KOPT-K1 (cell line): Measurements from ENCODE around the gene QSER1.
"Not testable (repeated sequence)": the region's sequence is repeated elsewhere in the genome, so short reads cannot be mapped to it uniquely, and the experiment has no call there.

Experiments used
- H3K27ac ChIP-seq: fragments of 200-600 bp; sonication (generic); 2 replicates; pipeline ENCODE4 v1.5.1; 2016; ENCODE audit warnings: antibody characterized with exemption, mild to moderate bottlenecking, low read depth, low read length; ENCODE audit not compliant: poor library complexity, severe bottlenecking
- H3K36me3 ChIP-seq: fragments of 200-600 bp; sonication (generic); 2 replicates; pipeline ENCODE4 v1.5.1; 2017; ENCODE audit warnings: antibody characterized with exemption, mild to moderate bottlenecking, low read length, moderate library complexity; ENCODE audit not compliant: insufficient read depth
- H3K9me3 ChIP-seq: fragments of 200-600 bp; sonication (generic); 2 replicates; pipeline ENCODE4 v1.5.1; 2017; ENCODE audit warnings: antibody characterized with exemption, low read length, mild to moderate bottlenecking; ENCODE audit not compliant: insufficient read depth, poor library complexity, severe bottlenecking

QSER1 gene

GRCh38 chr11:32899438-32899837, 6.8 kb downstream of the QSER1 start:
- H3K27ac ChIP-seq = no peak overlapping the region
- H3K9me3 ChIP-seq = no peaks in the 10 kb centered on the region
- peaks cover 17% of the 10 kb centered on the region for H3K36me3 ChIP-seq

- peaks cover 17% of the 10 kb centered on the region for H3K36me3 ChIP-seq
- no peaks in the 10 kb centered on the region for H3K9me3 ChIP-seq
- no peak overlapping the region for H3K27ac ChIP-seq
Measured at GRCh38 chr11:32902089-32902665, 9.6 kb downstream of the QSER1 start.

DNA sequence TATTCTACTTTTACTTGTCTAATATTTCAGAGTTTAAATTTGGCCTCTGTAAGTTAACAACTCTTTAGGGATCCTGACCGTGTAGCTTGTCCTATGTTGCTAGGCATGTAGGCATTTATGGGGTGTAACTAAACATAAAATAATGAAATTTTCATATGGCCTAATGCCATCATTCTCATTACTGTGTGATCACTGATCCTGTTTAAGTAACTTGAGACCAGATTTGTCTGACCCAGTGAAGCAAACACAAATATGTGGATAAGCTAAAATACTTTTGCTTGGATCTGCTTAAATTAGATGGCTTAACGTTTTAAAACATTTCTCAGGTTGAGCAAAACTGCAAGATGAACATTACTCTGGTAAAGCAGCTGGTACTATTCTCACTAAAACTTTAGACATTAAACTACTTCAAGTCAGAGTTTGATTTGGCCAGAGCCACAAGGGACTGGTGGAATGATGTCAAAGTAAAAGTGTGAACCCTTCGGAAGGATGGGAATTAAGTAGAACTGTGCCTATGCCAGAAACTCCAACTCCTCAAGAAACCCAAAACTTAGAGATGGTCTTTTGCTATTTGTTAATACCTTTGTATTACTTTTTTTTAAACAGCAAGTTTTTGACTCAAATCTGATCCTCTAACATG, 12.5 kb downstream of the QSER1 start:
- Histone ChIP-seq H3K36me3 (peaks cover 7% of the 10 kb centered on the region), H3K27ac (no peak overlapping the region), H3K9me3 (no peaks in the 10 kb centered on the region)

DNA sequence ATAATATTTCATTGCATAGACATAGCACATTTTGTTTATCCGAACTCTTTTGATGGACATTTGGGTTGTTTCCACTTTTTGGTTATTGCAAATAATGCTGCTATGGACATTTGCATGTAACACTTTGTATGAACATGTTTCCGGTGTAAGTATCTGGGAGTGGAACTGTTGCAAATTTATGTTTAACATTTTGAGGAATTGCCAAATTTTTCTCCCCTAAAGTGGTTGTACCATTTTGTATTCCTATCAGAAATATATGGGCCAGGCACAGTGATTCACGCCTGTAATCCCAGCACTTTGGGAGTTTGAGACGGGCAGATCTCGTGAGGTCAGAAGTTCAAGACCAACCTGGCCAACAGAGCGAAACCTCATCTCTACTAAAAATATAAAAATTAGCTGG, 16.0 kb downstream of the QSER1 start:
- no peaks in the 10 kb centered on the region for H3K9me3 ChIP-seq
- H3K27ac ChIP-seq = no peak overlapping the region
- peaks cover 22% of the 10 kb centered on the region; the same call in 1 of the 2 replicates for H3K36me3 ChIP-seq

GRCh38 chr11:32911413-32911812, 18.8 kb downstream of the QSER1 start:
- H3K36me3 ChIP-seq = peaks cover 22% of the 10 kb centered on the region
- no peak overlapping the region for H3K27ac ChIP-seq
- H3K9me3 ChIP-seq = no peaks in the 10 kb centered on the region

GRCh38 chr11:32913445-32913844, 20.8 kb downstream of the QSER1 start:
- H3K27ac ChIP-seq = no peak overlapping the region
- H3K9me3 ChIP-seq = no peaks in the 10 kb centered on the region
- H3K36me3 ChIP-seq = peaks cover 22% of the 10 kb centered on the region

- H3K9me3 ChIP-seq = no peaks in the 10 kb centered on the region
- H3K36me3 ChIP-seq = peaks cover 16% of the 10 kb centered on the region
- no peak overlapping the region for H3K27ac ChIP-seq
Measured at GRCh38 chr11:32916361-32916760, 23.8 kb downstream of the QSER1 start.

DNA sequence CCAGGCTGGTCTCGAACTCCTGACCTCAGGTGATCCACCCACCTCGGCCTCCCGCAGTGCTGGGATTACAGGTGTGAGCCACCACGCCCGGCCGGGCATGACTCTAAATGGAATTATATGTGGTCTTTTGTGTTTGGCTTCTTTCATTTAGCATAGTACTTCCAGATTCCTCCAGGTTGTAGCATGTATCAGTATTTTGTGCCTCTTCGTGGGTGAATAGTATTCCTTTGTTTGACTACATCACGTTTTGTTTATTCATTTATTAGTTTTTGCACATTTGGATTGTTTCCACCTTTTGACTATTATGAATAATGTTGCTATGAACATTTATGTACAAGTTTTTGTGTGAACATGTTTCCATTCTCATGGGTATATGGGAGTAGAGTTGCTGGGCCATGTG, 24.4 kb downstream of the QSER1 start:
- Histone ChIP-seq H3K27ac (no peak overlapping the region), H3K9me3 (no peaks in the 10 kb centered on the region), H3K36me3 (peaks cover 11% of the 10 kb centered on the region)

DNA sequence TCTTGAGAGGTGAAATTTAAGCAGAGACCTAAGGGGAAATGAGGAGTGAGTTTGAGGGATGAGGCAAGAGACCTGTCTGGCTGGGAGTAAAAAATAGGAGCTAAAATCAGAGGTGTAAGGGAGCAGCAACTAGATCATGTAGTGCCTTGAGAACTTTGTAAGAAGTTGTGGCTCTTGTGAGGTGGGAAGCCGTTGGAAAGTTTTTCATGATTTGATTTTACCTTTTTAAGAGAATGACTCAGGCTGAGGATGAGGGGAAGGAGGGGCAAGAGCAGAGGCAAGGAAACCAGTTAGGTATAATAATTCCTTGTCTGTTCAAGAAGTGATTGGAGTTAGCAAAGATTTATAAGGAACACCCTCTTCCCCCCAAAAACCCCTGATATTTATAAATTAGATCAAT, 25.8 kb downstream of the QSER1 start:
- no peak overlapping the region for H3K27ac ChIP-seq
- H3K9me3 ChIP-seq = no peaks in the 10 kb centered on the region
- peaks cover 2% of the 10 kb centered on the region for H3K36me3 ChIP-seq

DNA sequence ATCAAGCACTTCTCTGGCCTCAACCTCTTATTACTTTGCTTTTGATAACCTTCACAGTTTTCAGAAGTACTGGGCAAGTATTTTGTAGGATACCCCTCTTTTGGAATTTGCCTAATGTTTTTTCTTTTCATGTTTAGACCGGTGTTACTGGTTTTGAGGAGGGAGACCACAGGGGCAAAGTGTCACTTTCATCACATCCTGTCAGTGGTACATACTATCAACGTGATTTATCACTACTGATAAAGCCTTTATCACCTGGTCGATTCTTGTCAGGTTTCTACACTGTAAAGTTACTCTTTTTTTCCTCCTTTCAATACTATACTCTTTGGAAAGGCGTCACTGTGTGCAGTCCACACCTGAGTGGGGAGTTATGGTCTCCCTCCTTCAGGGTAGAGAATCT, 26.7 kb downstream of the QSER1 start:
- Histone ChIP-seq H3K36me3 (no peaks in the 10 kb centered on the region; the same call in 1 of the 2 replicates), H3K9me3 (no peaks in the 10 kb centered on the region)

GRCh38 chr11:32920570-32920969, 28.0 kb downstream of the QSER1 start:
- Histone ChIP-seq H3K27ac (no peak overlapping the region), H3K9me3 (no peaks in the 10 kb centered on the region), H3K36me3 (peaks cover under 1% of the 10 kb centered on the region; the same call in 1 of the 2 replicates)

More for the DNA sequence above, 26.7 kb downstream of the QSER1 start:
- no peak overlapping the region for H3K27ac ChIP-seq

GRCh38 chr11:32921204-32921603, 28.6 kb downstream of the QSER1 start:
- H3K27ac ChIP-seq = no peak overlapping the region
- H3K36me3 ChIP-seq = peaks cover 3% of the 10 kb centered on the region; the same call in 1 of the 2 replicates
- H3K9me3 ChIP-seq = no peaks in the 10 kb centered on the region

DNA sequence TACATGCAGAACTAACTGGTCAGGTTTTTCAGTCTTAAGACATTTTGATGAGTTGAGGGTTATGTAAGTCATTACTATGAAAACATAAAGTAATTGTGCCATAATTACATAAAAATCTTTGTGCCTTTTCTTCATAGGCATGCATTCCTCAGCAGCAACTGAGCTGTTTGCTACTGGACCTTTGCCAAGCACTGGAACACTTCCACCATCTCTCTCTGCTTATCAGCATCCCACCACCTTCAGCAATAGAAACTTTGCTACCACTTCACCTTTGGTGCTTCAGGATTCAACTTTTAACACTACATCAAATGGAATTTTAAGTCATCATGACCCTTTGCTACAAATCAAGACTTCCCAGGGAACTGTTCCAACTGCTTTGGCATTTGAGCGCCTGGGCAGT, 39.0 kb downstream of the QSER1 start:
- H3K36me3 ChIP-seq = peaks cover 84% of the 10 kb centered on the region
- H3K27ac ChIP-seq = no peak overlapping the region
- H3K9me3 ChIP-seq = no peaks in the 10 kb centered on the region

DNA sequence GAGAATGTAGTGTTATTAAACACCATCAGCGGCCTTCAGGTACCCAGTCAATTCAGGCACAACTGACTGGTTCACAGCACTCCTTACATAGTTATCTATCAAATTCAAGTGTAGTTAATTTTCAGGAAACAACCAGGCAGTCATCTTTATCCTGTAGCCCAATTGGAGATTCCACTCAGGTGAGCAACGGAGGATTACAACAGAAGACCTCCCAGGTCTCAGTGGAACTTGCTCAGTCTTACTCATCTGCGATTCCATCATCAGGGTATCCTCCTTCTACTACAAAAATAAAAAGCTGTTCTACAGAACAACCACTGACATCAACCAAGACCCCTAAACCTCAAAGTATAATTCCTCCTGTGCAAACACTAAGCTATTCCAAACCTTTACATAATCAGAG, 39.6 kb downstream of the QSER1 start:
- Histone ChIP-seq H3K27ac (no peak overlapping the region), H3K9me3 (no peaks in the 10 kb centered on the region), H3K36me3 (peaks cover 89% of the 10 kb centered on the region)

DNA sequence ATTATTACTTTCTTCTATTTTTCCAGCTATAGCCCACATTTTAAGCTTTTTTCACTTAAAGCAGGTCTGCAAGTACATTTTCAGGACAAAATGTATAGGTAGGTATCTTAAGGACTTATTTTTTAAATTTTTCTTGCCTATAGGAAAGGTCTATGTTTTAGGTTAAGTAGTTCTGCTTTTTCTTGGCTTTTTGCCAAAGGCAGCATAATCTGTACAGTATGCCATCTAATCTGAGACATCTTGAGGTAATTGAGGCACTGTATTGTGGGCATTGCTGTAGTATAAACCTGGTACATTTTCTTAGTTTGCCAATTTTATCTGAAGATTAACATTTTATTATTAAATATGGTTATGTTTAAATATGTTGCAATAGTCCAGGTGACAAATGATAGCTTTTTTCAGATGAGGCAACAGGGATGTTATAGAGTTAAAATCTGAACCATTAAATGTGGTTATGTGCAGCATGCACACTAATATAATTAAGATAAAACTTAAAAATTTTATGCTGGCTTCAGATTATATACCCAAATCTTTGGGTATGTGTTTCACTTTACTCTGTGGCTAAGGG, 42.9 kb downstream of the QSER1 start:
- Histone ChIP-seq H3K27ac (no peak overlapping the region), H3K9me3 (no peaks in the 10 kb centered on the region), H3K36me3 (peaks cover 91% of the 10 kb centered on the region)

GRCh38 chr11:32936178-32936577, 43.6 kb downstream of the QSER1 start:
- peaks cover 85% of the 10 kb centered on the region for H3K36me3 ChIP-seq
- not testable (repeated sequence) for H3K9me3 ChIP-seq, H3K27ac ChIP-seq
